HepG2 (cell line): ENCODE data around the gene FOLR2. TPM values are rescaled to one million over a fixed set of nuclear protein-coding genes. Genes with fewer than 3 reads are reported as not detected.

Source experiments
- ATAC-seq: fragments of 200-7000 bp; cut with Tn5 transposase; 3 replicates; pipeline ENCODE4 v1.9.1; 2020; ENCODE audit warnings: mild to moderate bottlenecking, moderate library complexity
- BruUV-seq: library from RNA; stranded (reverse); fragments of 400-500 nt; replicated peaks from 2 replicates; lab custom pipeline; 2021; lab: Mats Ljungman, UMichigan
- CTCF ChIA-PET: fragments of 300-600 bp; formaldehyde crosslinking; extraction: SDS; loops from one replicate; lab custom pipeline; 2021; ENCODE audit warnings: low total read pairs, inconsistent platforms, low intra/inter-chr PET ratio; lab: Yijun Ruan, JAX
- POLR2A ChIA-PET: fragments of 350-600 bp; sonication (Branson Sonifier 250); formaldehyde crosslinking; loops from one replicate; lab custom pipeline; 2020; ENCODE audit warnings: antibody characterized with exemption, inconsistent platforms; lab: Yijun Ruan, JAX
- DNase-seq: peaks from one replicate; pipeline ENCODE4 v3.0.0-alpha.2; 2015; ENCODE audit warnings: low spot score
- FAIRE-seq: peaks from 3 replicates; lab custom pipeline; 2011; peaks lifted over from hg19 to GRCh38; lab: Jason Lieb, UNC
- H2AFZ ChIP-seq: one replicate; pipeline ENCODE4 v1.6.1; 2011; ENCODE audit warnings: low read length, inconsistent platforms
- H3K27ac ChIP-seq: fragments of 300-600 bp; 3 replicates; pipeline ENCODE4 v1.8.0; 2011; ENCODE audit warnings: mixed run types, mild to moderate bottlenecking, mixed read lengths, low read length, inconsistent platforms; ENCODE audit not compliant: insufficient read depth; ENCODE audit errors: extremely low read length
- H3K27me3 ChIP-seq, 2 experiments: fragments of 200-600 bp in 1 of 2; 2 replicates in 1 of 2; 3 replicates in 1 of 2; pipeline versions ENCODE4 v1.6.0 to v1.8.0; 2011; ENCODE audit warnings: low read length in 2 of 2, mild to moderate bottlenecking in 2 of 2, moderate library complexity in 2 of 2, inconsistent platforms in 1 of 2; ENCODE audit not compliant: insufficient read depth in 2 of 2, control insufficient read depth in 1 of 2
- H3K36me3 ChIP-seq, 2 experiments: fragments of 200-600 bp in 1 of 2; replicated peaks in 1 of 2; 2 replicates in 1 of 2; 3 replicates in 1 of 2; pipeline versions ENCODE4 v1.5.1 to v1.8.0; 2011; ENCODE audit warnings: low read length in 2 of 2, inconsistent platforms in 1 of 2; ENCODE audit not compliant: insufficient read depth in 2 of 2, control insufficient read depth in 1 of 2
- H3K4me1 ChIP-seq: 2 replicates; pipeline ENCODE4 v1.5.1; 2012; ENCODE audit warnings: low read length, inconsistent platforms; ENCODE audit not compliant: insufficient read depth
- H3K4me2 ChIP-seq: 2 replicates; pipeline ENCODE4 v1.6.0; 2011; ENCODE audit warnings: low read depth, low read length, inconsistent platforms
- H3K4me3 ChIP-seq, 3 experiments: fragments of 200-600 bp in 1 of 3; sonication (generic), shearing (Covaris generic) in 1 of 3; replicated peaks in 1 of 3; 2 replicates each; pipeline ENCODE4 v1.5.1; 2011 to 2016; ENCODE audit warnings: low read length in 3 of 3, inconsistent platforms in 2 of 3, low read depth in 2 of 3, mild to moderate bottlenecking in 2 of 3, control low read depth in 1 of 3, mixed read lengths in 1 of 3; ENCODE audit not compliant: insufficient read depth in 1 of 3
- H3K79me2 ChIP-seq: one replicate; pipeline ENCODE4 v1.6.1; 2011; ENCODE audit warnings: low read length, inconsistent platforms; ENCODE audit not compliant: insufficient read depth
- H3K9ac ChIP-seq: 2 replicates; pipeline ENCODE4 v1.6.0; 2011; ENCODE audit warnings: mild to moderate bottlenecking, low read depth, low read length, inconsistent platforms; ENCODE audit not compliant: insufficient read depth
- H3K9me3 ChIP-seq: 2 replicates; pipeline ENCODE4 v1.5.1; 2012; ENCODE audit warnings: mild to moderate bottlenecking, low read length
- H4K20me1 ChIP-seq: 2 replicates; pipeline ENCODE4 v1.6.0; 2011; ENCODE audit warnings: inconsistent platforms, mild to moderate bottlenecking, low read length, moderate library complexity; ENCODE audit not compliant: insufficient read depth
- ESRRA ChIP-seq: sonication (generic); formaldehyde crosslinking; IDR thresholded peaks from 2 replicates; pipeline ENCODE4 v1.5.1; 2020; ENCODE audit warnings: mild to moderate bottlenecking, low read depth, missing genetic modification reagents
- FLYWCH1 ChIP-seq: sonication (generic); formaldehyde crosslinking; IDR thresholded peaks from 2 replicates; pipeline ENCODE4 v1.8.1; 2023; ENCODE audit warnings: mild to moderate bottlenecking, missing genetic modification reagents
- MAFG ChIP-seq: sonication (generic); formaldehyde crosslinking; IDR thresholded peaks from 2 replicates; pipeline ENCODE4 v1.5.1; 2020; ENCODE audit warnings: mild to moderate bottlenecking, missing genetic modification reagents
- PRPF4 ChIP-seq: fragments of 200-400 bp; formaldehyde crosslinking; IDR thresholded peaks from 2 replicates; pipeline ENCODE4 v1.6.1; 2016; ENCODE audit warnings: low read length, low read depth; ENCODE audit not compliant: poor library complexity, severe bottlenecking
- U2AF1 ChIP-seq: fragments of 200-400 bp; formaldehyde crosslinking; optimal IDR thresholded peaks from 2 replicates; pipeline ENCODE3; 2017; ENCODE audit warnings: mild to moderate bottlenecking, low read depth, low read length
- ZNF34 ChIP-seq: sonication (generic); formaldehyde crosslinking; IDR thresholded peaks from 2 replicates; pipeline ENCODE4 v1.4.0; 2020; ENCODE audit warnings: mild to moderate bottlenecking, missing genetic modification reagents, borderline replicate concordance
- ZNF777 ChIP-seq: sonication (generic); formaldehyde crosslinking; IDR thresholded peaks from 2 replicates; pipeline ENCODE4 v1.4.0; 2020; ENCODE audit warnings: missing genetic modification reagents
- WGBS: methylation state at CpG from one replicate; pipeline ENCODE4 v1.1.6; 2017; ENCODE audit warnings: low lambda C conversion rate; 5-methylcytosine and 5-hydroxymethylcytosine counted together
- in situ Hi-C: cut with HindIII; loops from 2 replicates; pipeline ENCODE4 v1.10.0; 2017; ENCODE audit warnings: low pct_unique_long_range_greater_than_20kb; ENCODE audit not compliant: extremely low pct_ligation_motif_present
- intact Hi-C: fragments of 100-400 bp; cut with micrococcal nuclease; formaldehyde crosslinking; loops from one replicate; pipeline ENCODE4 v1.10.0; 2022; ENCODE audit not compliant: unreplicated experiment
- polyA plus RNA-seq, 8 experiments: library from polyadenylated mRNA; depleted of rRNA in 3 of 8; stranded (reverse) in 7 of 8; unstranded in 1 of 8; fragments of >200 nt; fragmentation: Illumina TruSeq in 4 of 8; extraction: Trizol in 4 of 8; gene quantifications; 2 replicates each; pipeline versions ENCODE4 v1.2.1 to v1.2.3, GENCODE V29; 2011 to 2016; ENCODE audit warnings: low read depth in 4 of 8, missing spikeins in 1 of 8, mixed read lengths in 1 of 8; ENCODE audit not compliant: insufficient read depth in 1 of 8
- total RNA-seq, 5 experiments: library from RNA; depleted of rRNA; stranded (reverse); fragments of >200 nt; fragmentation: Illumina TruSeq; extraction: Trizol; gene quantifications; 2 replicates each; pipeline ENCODE4 v1.2.3, GENCODE V29; 2016; ENCODE audit warnings: low read depth in 1 of 5
- TF ChIP-seq, protein P1 (sequence below): sonication (generic); formaldehyde crosslinking; IDR thresholded peaks from 2 replicates; pipeline ENCODE4 v1.5.0; 2020; ENCODE audit warnings: mild to moderate bottlenecking, missing genetic modification reagents, borderline replicate concordance
- TF ChIP-seq, protein P2 (sequence below): sonication (generic); formaldehyde crosslinking; IDR thresholded peaks from 2 replicates; pipeline ENCODE4 v1.5.0; 2020; ENCODE audit warnings: mild to moderate bottlenecking, missing genetic modification reagents
- TF ChIP-seq, protein P3 (sequence below): sonication (generic); formaldehyde crosslinking; IDR thresholded peaks from 2 replicates; pipeline ENCODE4 v1.4.0; 2020; ENCODE audit warnings: missing genetic modification reagents

Gene FOLR2
- total and polyA plus RNA-seq, 2 of the 13 experiments (the other 11 are each of a cell fraction or from before 2014, with no cell fraction given) = 0.09 TPM; not detected in 1

DNA sequence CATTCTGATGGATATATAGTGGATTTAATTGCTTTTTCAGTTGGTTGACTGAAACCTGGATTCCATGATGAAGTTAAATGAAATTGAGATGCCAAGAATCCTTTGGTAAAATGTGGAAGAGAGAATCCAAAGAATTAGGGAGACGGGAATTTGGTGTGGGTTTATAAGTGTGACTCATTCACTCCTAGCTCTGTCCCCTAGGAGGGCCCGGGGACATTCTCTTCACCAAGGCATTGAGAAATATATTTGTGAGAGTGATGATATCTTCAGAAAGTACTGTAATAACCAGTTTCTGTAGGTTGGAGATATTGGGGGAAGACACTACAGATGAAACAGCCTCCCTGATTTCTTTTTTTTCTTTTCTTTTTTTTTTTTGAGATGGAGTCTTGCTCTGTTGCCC is 41.0 kb downstream of the FOLR2 start:
- Histone ChIP-seq H4K20me1 (no peaks in the 10 kb centered on the region), H3K36me3 (no peaks in the 10 kb centered on the region), H3K9ac (no peak overlapping the region), H2AFZ (no peak overlapping the region), H3K4me2 (no peak overlapping the region), H3K4me3 (no peak overlapping the region), H3K9me3 (no peaks in the 10 kb centered on the region), H3K27me3 (peaks cover 0 to 9% of the 10 kb centered on the region in 2 experiments; a peak in 1 of 5 replicates), H3K27ac (no peak overlapping the region), H3K4me1 (peaks cover 8% of the 10 kb centered on the region; the same call in 1 of the 2 replicates), H3K79me2 (no peaks in the 10 kb centered on the region)
- DNase-seq (no peak), FAIRE-seq (no peak), ATAC-seq (no peak)
- in situ Hi-C loops = no loop called here
- intact Hi-C loops = no loop called here
- POLR2A ChIA-PET = no interaction called here
- CTCF ChIA-PET = no interaction called here
- no TSS peak for BruUV-seq
- TF ChIP-seq ESRRA (CRISPR knock-in tag) (no peak), PRPF4 (no peak), ZNF34 (CRISPR knock-in tag) (no peak), MAFG (CRISPR knock-in tag) (no peak), FLYWCH1 (CRISPR knock-in tag) (no peak), ZNF777 (no peak), U2AF1 (no peak)
- TF ChIP-seq, protein P1, sequence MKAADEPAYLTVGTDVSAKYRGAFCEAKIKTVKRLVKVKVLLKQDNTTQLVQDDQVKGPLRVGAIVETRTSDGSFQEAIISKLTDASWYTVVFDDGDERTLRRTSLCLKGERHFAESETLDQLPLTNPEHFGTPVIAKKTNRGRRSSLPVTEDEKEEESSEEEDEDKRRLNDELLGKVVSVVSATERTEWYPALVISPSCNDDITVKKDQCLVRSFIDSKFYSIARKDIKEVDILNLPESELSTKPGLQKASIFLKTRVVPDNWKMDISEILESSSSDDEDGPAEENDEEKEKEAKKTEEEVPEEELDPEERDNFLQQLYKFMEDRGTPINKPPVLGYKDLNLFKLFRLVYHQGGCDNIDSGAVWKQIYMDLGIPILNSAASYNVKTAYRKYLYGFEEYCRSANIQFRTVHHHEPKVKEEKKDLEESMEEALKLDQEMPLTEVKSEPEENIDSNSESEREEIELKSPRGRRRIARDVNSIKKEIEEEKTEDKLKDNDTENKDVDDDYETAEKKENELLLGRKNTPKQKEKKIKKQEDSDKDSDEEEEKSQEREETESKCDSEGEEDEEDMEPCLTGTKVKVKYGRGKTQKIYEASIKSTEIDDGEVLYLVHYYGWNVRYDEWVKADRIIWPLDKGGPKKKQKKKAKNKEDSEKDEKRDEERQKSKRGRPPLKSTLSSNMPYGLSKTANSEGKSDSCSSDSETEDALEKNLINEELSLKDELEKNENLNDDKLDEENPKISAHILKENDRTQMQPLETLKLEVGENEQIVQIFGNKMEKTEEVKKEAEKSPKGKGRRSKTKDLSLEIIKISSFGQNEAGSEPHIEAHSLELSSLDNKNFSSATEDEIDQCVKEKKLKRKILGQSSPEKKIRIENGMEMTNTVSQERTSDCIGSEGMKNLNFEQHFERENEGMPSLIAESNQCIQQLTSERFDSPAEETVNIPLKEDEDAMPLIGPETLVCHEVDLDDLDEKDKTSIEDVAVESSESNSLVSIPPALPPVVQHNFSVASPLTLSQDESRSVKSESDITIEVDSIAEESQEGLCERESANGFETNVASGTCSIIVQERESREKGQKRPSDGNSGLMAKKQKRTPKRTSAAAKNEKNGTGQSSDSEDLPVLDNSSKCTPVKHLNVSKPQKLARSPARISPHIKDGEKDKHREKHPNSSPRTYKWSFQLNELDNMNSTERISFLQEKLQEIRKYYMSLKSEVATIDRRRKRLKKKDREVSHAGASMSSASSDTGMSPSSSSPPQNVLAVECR = no peak
- TF ChIP-seq, protein P2, sequence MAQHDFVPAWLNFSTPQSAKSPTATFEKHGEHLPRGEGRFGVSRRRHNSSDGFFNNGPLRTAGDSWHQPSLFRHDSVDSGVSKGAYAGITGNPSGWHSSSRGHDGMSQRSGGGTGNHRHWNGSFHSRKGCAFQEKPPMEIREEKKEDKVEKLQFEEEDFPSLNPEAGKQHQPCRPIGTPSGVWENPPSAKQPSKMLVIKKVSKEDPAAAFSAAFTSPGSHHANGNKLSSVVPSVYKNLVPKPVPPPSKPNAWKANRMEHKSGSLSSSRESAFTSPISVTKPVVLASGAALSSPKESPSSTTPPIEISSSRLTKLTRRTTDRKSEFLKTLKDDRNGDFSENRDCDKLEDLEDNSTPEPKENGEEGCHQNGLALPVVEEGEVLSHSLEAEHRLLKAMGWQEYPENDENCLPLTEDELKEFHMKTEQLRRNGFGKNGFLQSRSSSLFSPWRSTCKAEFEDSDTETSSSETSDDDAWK (CRISPR knock-in tag) = no peak
- TF ChIP-seq, protein P3, sequence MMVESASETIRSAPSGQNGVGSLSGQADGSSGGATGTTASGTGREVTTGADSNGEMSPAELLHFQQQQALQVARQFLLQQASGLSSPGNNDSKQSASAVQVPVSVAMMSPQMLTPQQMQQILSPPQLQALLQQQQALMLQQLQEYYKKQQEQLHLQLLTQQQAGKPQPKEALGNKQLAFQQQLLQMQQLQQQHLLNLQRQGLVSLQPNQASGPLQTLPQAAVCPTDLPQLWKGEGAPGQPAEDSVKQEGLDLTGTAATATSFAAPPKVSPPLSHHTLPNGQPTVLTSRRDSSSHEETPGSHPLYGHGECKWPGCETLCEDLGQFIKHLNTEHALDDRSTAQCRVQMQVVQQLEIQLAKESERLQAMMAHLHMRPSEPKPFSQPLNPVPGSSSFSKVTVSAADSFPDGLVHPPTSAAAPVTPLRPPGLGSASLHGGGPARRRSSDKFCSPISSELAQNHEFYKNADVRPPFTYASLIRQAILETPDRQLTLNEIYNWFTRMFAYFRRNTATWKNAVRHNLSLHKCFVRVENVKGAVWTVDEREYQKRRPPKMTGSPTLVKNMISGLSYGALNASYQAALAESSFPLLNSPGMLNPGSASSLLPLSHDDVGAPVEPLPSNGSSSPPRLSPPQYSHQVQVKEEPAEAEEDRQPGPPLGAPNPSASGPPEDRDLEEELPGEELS = no peak
- 62% methylated on average over 2 of the region's 2 CpGs for WGBS
